DND-41 (cell line): Measurements from ENCODE around the gene PLCD3.

ENCODE experiments used
- CTCF ChIP-seq: IDR thresholded peaks from 2 replicates; pipeline ENCODE4 v1.5.1; 2012; ENCODE audit warnings: borderline replicate concordance, low read length, moderate library complexity, mild to moderate bottlenecking; ENCODE audit not compliant: poor library complexity, severe bottlenecking; ENCODE audit errors: extremely low read depth
- EZH2 ChIP-seq: IDR thresholded peaks from 3 replicates; pipeline ENCODE4 v1.6.1; 2012; ENCODE audit warnings: borderline replicate concordance, low read depth, mild to moderate bottlenecking, moderate library complexity, low read length, inconsistent platforms; ENCODE audit not compliant: severe bottlenecking

GRCh38 chr17:45108595-45109521 is 23.5 kb downstream of the PLCD3 start:
- TF ChIP-seq EZH2 (no peak), CTCF (no peak)
